ENCODE measurements around the gene NDUFB8.

- TF ChIP-seq SIN3A (IDR thresholded peaks at IDR 0.05; ENCODE audit: borderline replicate concordance, insufficient read depth, low read length) (no peak), POLR2AphosphoS5 (IDR thresholded peaks at IDR 0.05; ENCODE audit: low read depth, low read length) (no peak), TAF1 (IDR thresholded peaks at IDR 0.05; ENCODE audit: borderline replicate concordance, insufficient read depth, low read length) (no peak)
Observed at GRCh38 chr10:100490531-100490930, 39.1 kb downstream of the NDUFB8 start.

Data from PFSK-1 (cell line).